K562 (cell line): ENCODE measurements around the gene ARMH1. TPM values are rescaled to one million over a fixed set of nuclear protein-coding genes. Genes with fewer than 3 reads are reported as not detected.

ENCODE experiments used
- ARHGAP35 ChIP-seq: fragments of 450-650 bp; IDR thresholded peaks from 2 replicates; pipeline ENCODE4 v1.6.1; 2018; ENCODE audit not compliant: partially characterized antibody
- COPS2 ChIP-seq: fragments of 450-650 bp; conservative IDR thresholded peaks from 2 replicates; pipeline ENCODE4 v1.6.1; 2016; ENCODE audit warnings: mild to moderate bottlenecking, moderate library complexity
- MEIS2 ChIP-seq: fragments of 450-650 bp; IDR thresholded peaks from 2 replicates; pipeline ENCODE4 v1.6.1; 2014; ENCODE audit warnings: mild to moderate bottlenecking; ENCODE audit not compliant: partially characterized antibody
- RFX5 ChIP-seq: IDR thresholded peaks from 2 replicates; pipeline ENCODE4 v1.6.1; 2011; ENCODE audit warnings: low read depth, mild to moderate bottlenecking, improper control_type of control experiment, low read length
- RUNX1 ChIP-seq: sonication (generic); IDR thresholded peaks from 2 replicates; pipeline ENCODE4 v1.6.1; 2016; ENCODE audit warnings: antibody characterized with exemption, low read depth
- U2AF2 ChIP-seq: fragments of 200-400 bp; formaldehyde crosslinking; optimal IDR thresholded peaks from 2 replicates; pipeline ENCODE3; 2017; ENCODE audit warnings: low read depth, mild to moderate bottlenecking, low read length
- polyA plus RNA-seq, 8 experiments: library from polyadenylated mRNA; depleted of rRNA in 4 of 8; stranded (reverse) in 5 of 8; unstranded in 3 of 8; fragments of >200 nt; fragmentation: Nextera tagmentation in 2 of 8; fragmentation: Illumina TruSeq in 1 of 8; extraction: Ambion mirVana in 2 of 8; extraction: Trizol in 1 of 8; gene quantifications; 2 replicates each; pipeline versions ENCODE4 v1.2.1 to v1.2.3, GENCODE V29; 2011 to 2014; ENCODE audit warnings: inconsistent platforms in 1 of 8, missing spikeins in 1 of 8
- total RNA-seq, 7 experiments: library from RNA; depleted of rRNA in 6 of 7; stranded (reverse); fragments of >200 nt in 6 of 7; fragmentation: Illumina TruSeq in 2 of 7; extraction: Trizol in 2 of 7; gene quantifications; 2 replicates each; pipeline versions ENCODE4 v1.2.1 to v1.2.3, GENCODE V29; 2011 to 2021; ENCODE audit warnings: low replicate concordance in 1 of 7
- TF ChIP-seq, protein P1 (sequence below): fragments of 150-350 bp; conservative IDR thresholded peaks from 2 replicates; pipeline ENCODE4 v1.6.1; 2014; ENCODE audit warnings: low read length
- TF ChIP-seq, protein P2 (sequence below): sonication (generic); formaldehyde crosslinking; IDR thresholded peaks from 2 replicates; pipeline ENCODE4 v1.8.0; 2022; ENCODE audit warnings: mild to moderate bottlenecking, low read depth, missing genetic modification reagents
- TF ChIP-seq, protein P3 (sequence below): fragments of 450-650 bp; IDR thresholded peaks from 2 replicates; pipeline ENCODE4 v1.6.1; 2016
- TF ChIP-seq, protein P4 (sequence below): fragments of 450-650 bp; IDR thresholded peaks from 2 replicates; pipeline ENCODE4 v1.6.1; 2016; ENCODE audit warnings: mild to moderate bottlenecking
- TF ChIP-seq, protein P5 (sequence below), 2 experiments: fragments of 450-650 bp in 1 of 2; sonication (generic) in 1 of 2; formaldehyde crosslinking; conservative IDR thresholded peaks; 2 replicates each; pipeline versions ENCODE4 v1.4.0 to v1.8.1; 2020 to 2022; ENCODE audit warnings: mild to moderate bottlenecking in 1 of 2, missing genetic modification reagents in 1 of 2
- TF ChIP-seq, protein P6 (sequence below), 2 experiments: fragments of 450-650 bp; conservative IDR thresholded peaks; 2 replicates each; pipeline ENCODE4 v1.6.1; 2017; ENCODE audit warnings: mild to moderate bottlenecking in 2 of 2, moderate library complexity in 2 of 2

Gene ARMH1
- total and polyA plus RNA-seq, 9 of the 15 experiments (the other 6 are each of a cell fraction or from before 2014, with no cell fraction given): 0.41 TPM; not detected in 8

DNA sequence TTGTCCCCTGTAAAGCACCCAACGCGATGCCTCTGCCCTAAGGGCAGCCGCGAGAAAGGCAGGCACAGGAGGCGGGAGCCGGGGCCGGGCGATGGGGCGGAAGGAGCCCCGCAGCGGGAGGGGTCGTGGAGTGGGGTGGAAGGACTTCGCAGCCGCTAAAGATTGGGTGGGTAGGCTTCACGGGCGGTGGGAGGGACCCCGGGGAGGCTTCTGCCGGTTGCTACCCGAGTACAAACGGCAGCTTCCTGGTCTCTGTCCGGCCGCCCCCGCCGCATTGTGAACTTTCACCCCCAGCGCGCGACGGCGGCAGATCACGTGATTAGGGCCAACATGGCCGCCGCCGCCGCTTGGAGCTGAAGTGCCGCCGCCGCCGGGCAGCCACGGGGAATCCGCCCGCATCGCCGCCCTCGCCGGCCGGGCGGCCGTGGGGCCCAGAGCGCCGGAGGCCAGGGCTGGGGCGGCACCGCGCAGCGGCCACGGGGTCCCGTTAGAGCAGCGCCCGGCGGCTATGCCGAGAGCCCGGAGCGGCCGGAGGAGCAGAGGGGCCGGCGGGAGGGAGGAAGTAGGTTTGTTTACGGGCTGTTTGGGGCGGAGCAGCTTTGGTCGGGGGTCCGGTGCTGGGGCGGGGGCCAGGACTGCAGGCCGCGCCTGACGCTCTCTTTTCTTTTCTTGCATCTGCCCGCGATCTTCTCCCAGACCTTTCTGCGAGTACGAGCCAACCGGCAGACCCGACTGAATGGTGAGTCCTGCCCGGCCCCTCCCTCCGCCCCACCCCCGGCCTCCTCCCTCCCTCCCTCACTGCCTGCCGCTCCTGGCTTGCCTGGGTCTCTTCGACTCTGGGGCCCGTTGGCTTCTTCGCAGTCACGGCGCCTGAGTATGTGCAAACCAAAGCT, 42.6 kb upstream of the ARMH1 start (continued):
- TF ChIP-seq, protein P1, sequence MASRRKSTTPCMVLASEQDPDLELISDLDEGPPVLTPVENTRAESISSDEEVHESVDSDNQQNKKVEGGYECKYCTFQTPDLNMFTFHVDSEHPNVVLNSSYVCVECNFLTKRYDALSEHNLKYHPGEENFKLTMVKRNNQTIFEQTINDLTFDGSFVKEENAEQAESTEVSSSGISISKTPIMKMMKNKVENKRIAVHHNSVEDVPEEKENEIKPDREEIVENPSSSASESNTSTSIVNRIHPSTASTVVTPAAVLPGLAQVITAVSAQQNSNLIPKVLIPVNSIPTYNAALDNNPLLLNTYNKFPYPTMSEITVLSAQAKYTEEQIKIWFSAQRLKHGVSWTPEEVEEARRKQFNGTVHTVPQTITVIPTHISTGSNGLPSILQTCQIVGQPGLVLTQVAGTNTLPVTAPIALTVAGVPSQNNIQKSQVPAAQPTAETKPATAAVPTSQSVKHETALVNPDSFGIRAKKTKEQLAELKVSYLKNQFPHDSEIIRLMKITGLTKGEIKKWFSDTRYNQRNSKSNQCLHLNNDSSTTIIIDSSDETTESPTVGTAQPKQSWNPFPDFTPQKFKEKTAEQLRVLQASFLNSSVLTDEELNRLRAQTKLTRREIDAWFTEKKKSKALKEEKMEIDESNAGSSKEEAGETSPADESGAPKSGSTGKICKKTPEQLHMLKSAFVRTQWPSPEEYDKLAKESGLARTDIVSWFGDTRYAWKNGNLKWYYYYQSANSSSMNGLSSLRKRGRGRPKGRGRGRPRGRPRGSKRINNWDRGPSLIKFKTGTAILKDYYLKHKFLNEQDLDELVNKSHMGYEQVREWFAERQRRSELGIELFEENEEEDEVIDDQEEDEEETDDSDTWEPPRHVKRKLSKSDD: no peak; the same call in 1 of the 2 replicates
- TF ChIP-seq MEIS2: no peak
- TF ChIP-seq U2AF2: no peak
- TF ChIP-seq COPS2: no peak
- TF ChIP-seq, protein P2, sequence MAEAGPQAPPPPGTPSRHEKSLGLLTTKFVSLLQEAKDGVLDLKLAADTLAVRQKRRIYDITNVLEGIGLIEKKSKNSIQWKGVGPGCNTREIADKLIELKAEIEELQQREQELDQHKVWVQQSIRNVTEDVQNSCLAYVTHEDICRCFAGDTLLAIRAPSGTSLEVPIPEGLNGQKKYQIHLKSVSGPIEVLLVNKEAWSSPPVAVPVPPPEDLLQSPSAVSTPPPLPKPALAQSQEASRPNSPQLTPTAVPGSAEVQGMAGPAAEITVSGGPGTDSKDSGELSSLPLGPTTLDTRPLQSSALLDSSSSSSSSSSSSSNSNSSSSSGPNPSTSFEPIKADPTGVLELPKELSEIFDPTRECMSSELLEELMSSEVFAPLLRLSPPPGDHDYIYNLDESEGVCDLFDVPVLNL (CRISPR knock-in tag): no peak
- TF ChIP-seq, protein P3, sequence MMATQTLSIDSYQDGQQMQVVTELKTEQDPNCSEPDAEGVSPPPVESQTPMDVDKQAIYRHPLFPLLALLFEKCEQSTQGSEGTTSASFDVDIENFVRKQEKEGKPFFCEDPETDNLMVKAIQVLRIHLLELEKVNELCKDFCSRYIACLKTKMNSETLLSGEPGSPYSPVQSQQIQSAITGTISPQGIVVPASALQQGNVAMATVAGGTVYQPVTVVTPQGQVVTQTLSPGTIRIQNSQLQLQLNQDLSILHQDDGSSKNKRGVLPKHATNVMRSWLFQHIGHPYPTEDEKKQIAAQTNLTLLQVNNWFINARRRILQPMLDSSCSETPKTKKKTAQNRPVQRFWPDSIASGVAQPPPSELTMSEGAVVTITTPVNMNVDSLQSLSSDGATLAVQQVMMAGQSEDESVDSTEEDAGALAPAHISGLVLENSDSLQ: no peak
- TF ChIP-seq, protein P4, sequence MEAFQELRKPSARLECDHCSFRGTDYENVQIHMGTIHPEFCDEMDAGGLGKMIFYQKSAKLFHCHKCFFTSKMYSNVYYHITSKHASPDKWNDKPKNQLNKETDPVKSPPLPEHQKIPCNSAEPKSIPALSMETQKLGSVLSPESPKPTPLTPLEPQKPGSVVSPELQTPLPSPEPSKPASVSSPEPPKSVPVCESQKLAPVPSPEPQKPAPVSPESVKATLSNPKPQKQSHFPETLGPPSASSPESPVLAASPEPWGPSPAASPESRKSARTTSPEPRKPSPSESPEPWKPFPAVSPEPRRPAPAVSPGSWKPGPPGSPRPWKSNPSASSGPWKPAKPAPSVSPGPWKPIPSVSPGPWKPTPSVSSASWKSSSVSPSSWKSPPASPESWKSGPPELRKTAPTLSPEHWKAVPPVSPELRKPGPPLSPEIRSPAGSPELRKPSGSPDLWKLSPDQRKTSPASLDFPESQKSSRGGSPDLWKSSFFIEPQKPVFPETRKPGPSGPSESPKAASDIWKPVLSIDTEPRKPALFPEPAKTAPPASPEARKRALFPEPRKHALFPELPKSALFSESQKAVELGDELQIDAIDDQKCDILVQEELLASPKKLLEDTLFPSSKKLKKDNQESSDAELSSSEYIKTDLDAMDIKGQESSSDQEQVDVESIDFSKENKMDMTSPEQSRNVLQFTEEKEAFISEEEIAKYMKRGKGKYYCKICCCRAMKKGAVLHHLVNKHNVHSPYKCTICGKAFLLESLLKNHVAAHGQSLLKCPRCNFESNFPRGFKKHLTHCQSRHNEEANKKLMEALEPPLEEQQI: no peak
- TF ChIP-seq RFX5: no peak
- TF ChIP-seq, protein P5, sequence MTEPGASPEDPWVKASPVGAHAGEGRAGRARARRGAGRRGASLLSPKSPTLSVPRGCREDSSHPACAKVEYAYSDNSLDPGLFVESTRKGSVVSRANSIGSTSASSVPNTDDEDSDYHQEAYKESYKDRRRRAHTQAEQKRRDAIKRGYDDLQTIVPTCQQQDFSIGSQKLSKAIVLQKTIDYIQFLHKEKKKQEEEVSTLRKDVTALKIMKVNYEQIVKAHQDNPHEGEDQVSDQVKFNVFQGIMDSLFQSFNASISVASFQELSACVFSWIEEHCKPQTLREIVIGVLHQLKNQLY (CRISPR knock-in tag; conservative IDR thresholded peaks at IDR 0.05): 0 out of 4 replicates have a peak, but pooled peaks of 1 of the 2 experiments have one; percentile 68
- TF ChIP-seq RUNX1: peak; percentile 67
- TF ChIP-seq, protein P6, sequence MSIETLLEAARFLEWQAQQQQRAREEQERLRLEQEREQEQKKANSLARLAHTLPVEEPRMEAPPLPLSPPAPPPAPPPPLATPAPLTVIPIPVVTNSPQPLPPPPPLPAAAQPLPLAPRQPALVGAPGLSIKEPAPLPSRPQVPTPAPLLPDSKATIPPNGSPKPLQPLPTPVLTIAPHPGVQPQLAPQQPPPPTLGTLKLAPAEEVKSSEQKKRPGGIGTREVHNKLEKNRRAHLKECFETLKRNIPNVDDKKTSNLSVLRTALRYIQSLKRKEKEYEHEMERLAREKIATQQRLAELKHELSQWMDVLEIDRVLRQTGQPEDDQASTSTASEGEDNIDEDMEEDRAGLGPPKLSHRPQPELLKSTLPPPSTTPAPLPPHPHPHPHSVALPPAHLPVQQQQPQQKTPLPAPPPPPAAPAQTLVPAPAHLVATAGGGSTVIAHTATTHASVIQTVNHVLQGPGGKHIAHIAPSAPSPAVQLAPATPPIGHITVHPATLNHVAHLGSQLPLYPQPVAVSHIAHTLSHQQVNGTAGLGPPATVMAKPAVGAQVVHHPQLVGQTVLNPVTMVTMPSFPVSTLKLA (conservative IDR thresholded peaks at IDR 0.05): peak in 1 of 2 experiments; percentile 80; a peak in 3 of 4 replicates
- TF ChIP-seq ARHGAP35: no peak
